NCI-H1930 (cell line): ENCODE measurements around the gene MRPL27.

Experiments
- DNase-seq, 2 experiments: peaks; one replicate each; lab custom pipeline; 2025; lab: John Stamatoyannopoulos, UW

The MRPL27 gene

GRCh38 chr17:50360486-50361115, 12.4 kb downstream of the MRPL27 start:
- DNase-seq = no peak

- DNase-seq = no peak
Measured at GRCh38 chr17:50359998-50360461, 13.0 kb downstream of the MRPL27 start.

GRCh38 chr17:50359005-50359699, 13.8 kb downstream of the MRPL27 start:
- no peak for DNase-seq

GRCh38 chr17:50358177-50358576, 14.8 kb downstream of the MRPL27 start:
- DNase-seq = no peak

GRCh38 chr17:50356892-50357510, 16.0 kb downstream of the MRPL27 start:
- no peak for DNase-seq

- no peak for DNase-seq
Measured at GRCh38 chr17:50356418-50356817, 16.6 kb downstream of the MRPL27 start.

GRCh38 chr17:50355701-50356341, 17.2 kb downstream of the MRPL27 start:
- no peak for DNase-seq

- no peak for DNase-seq
Measured at GRCh38 chr17:50355336-50355700, 17.7 kb downstream of the MRPL27 start.

- no peak for DNase-seq
Measured at GRCh38 chr17:50354776-50355175, 18.2 kb downstream of the MRPL27 start.

- no peak for DNase-seq
Measured at GRCh38 chr17:50354198-50354597, 18.8 kb downstream of the MRPL27 start.

GRCh38 chr17:50353600-50354195, 19.3 kb downstream of the MRPL27 start:
- DNase-seq = no peak

- DNase-seq = no peak
Measured at GRCh38 chr17:50352693-50353599, 20.0 kb downstream of the MRPL27 start.

GRCh38 chr17:50352072-50352692, 20.8 kb downstream of the MRPL27 start:
- DNase-seq = no peak

- no peak for DNase-seq
Measured at GRCh38 chr17:50350733-50351132, 22.3 kb downstream of the MRPL27 start.

GRCh38 chr17:50349243-50349600, 23.8 kb downstream of the MRPL27 start:
- DNase-seq = no peak

- DNase-seq = no peak
Measured at GRCh38 chr17:50348522-50349242, 24.3 kb downstream of the MRPL27 start.

GRCh38 chr17:50347894-50348291, 25.1 kb downstream of the MRPL27 start:
- DNase-seq = no peak

- DNase-seq = no peak
Measured at GRCh38 chr17:50347117-50347893, 25.7 kb downstream of the MRPL27 start.

- DNase-seq = no peak
Measured at GRCh38 chr17:50346313-50347116, 26.5 kb downstream of the MRPL27 start.
